Stomach (tissue), 9 donors: Measurements from ENCODE around the gene DHFR2. TPM values are rescaled to one million over a fixed set of nuclear protein-coding genes. Genes with fewer than 3 reads are reported as not detected.
A peak's percentile ranks its signal among the peaks of the same experiment; 100 is the strongest.

Experiments
- DNase-seq, 2 donors: peaks; one replicate each; pipeline versions ENCODE4 v3.0.0 to v3.0.0-alpha.2; 2013 to 2019
- H3K27ac ChIP-seq, 5 donors: fragments of 200-600 bp in 4 of 5; sonication (generic) in 4 of 5; one replicate each; pipeline ENCODE4 v1.5.1; 2013 to 2019; ENCODE audit warnings: mild to moderate bottlenecking in 1 of 5, moderate library complexity in 1 of 5
- H3K27me3 ChIP-seq, 3 donors: fragments of 200-600 bp; sonication (generic); one replicate each; pipeline ENCODE4 v1.5.1; 2017 to 2019; ENCODE audit warnings: mixed run types in 1 of 3
- H3K36me3 ChIP-seq, 4 donors: fragments of 200-600 bp; sonication (generic); 1 replicate in 3 of 4; 2 replicates in 1 of 4; pipeline ENCODE4 v1.5.1; 2016 to 2019
- H3K4me1 ChIP-seq, 4 donors: fragments of 200-600 bp; sonication (generic); one replicate each; pipeline ENCODE4 v1.5.1; 2016 to 2019
- H3K4me3 ChIP-seq, 4 donors: fragments of 200-600 bp; sonication (generic) in 3 of 4; one replicate each; pipeline ENCODE4 v1.5.1; 2016 to 2019; ENCODE audit warnings: mild to moderate bottlenecking in 1 of 4
- H3K9me3 ChIP-seq, 4 donors: fragments of 200-600 bp; sonication (generic); one replicate each; pipeline ENCODE4 v1.5.1; 2016 to 2019
- EP300 ChIP-seq: sonication (generic); formaldehyde crosslinking; IDR thresholded peaks from one replicate; pipeline ENCODE4 v1.6.1; 2017; ENCODE audit warnings: antibody characterized with exemption
- POLR2A ChIP-seq, 4 donors: fragments of 450-650 bp; IDR thresholded peaks; one replicate each; pipeline ENCODE4 v1.6.1; 2016; ENCODE audit warnings: antibody characterized with exemption in 4 of 4, control low read depth in 2 of 4, mild to moderate bottlenecking in 1 of 4, moderate library complexity in 1 of 4
- POLR2AphosphoS5 ChIP-seq, 3 donors: sonication (generic); formaldehyde crosslinking; IDR thresholded peaks; one replicate each; pipeline ENCODE4 v1.6.1; 2016; ENCODE audit warnings: antibody characterized with exemption in 3 of 3
- WGBS, 5 donors: extraction: QIAGEN DNeasy Blood & Tissue Kit in 3 of 5; methylation state at CpG; one replicate each; pipeline versions ENCODE4 v1.1.5 to v1.1.7; 2013 to 2018; 5-methylcytosine and 5-hydroxymethylcytosine counted together
- intact Hi-C: fragments of 100-400 bp; cut with DNase I; formaldehyde crosslinking; loops from one replicate; pipeline ENCODE4 v1.15.1; 2023; ENCODE audit warnings: low total_unique reads
- polyA plus RNA-seq, 3 donors: library from polyadenylated mRNA; stranded (reverse); fragments of 200-250 nt; gene quantifications; one replicate each; pipeline ENCODE4 v1.2.3, GENCODE V29; 2013
- total RNA-seq, 5 donors: library from RNA; depleted of rRNA; stranded (reverse); fragments of >200 nt; gene quantifications; one replicate each; pipeline versions ENCODE4 v1.1.0 to v1.2.3, GENCODE V29; 2014 to 2016
- TF ChIP-seq, protein P1 (sequence below), 7 experiments: fragments of 450-650 bp in 4 of 7; fragments of 200-600 bp in 3 of 7; sonication (generic) in 3 of 7; IDR thresholded peaks; one replicate each; pipeline ENCODE4 v1.5.1; 2016 to 2019; ENCODE audit warnings: antibody characterized with exemption in 7 of 7, control low read depth in 2 of 7, mild to moderate bottlenecking in 1 of 7
- donor health status: healthy with polysubstance abuse.
- donor health status: Bipolar disorder and iron deficiency.
- donor health status: healthy.

The DHFR2 gene
- total and polyA plus RNA-seq, 8 donors, result 1.1 to 6.2 (median 2.5) TPM

- Histone ChIP-seq H3K27ac (no peak overlapping the region), H3K9me3 (no peaks in the 10 kb centered on the region), H3K27me3 (no peaks in the 10 kb centered on the region), H3K4me1 (peaks cover 7 to 69% (median 41%) of the 10 kb centered on the region in 4 donors), H3K4me3 (no peak overlapping the region), H3K36me3 (peaks cover 0 to 22% (median 6%) of the 10 kb centered on the region in 4 donors)
- no peak for DNase-seq
- TF ChIP-seq POLR2A (IDR thresholded peaks at IDR 0.05) (no peak), POLR2AphosphoS5 (IDR thresholded peaks at IDR 0.05) (no peak), EP300 (no peak)
- TF ChIP-seq, protein P1, sequence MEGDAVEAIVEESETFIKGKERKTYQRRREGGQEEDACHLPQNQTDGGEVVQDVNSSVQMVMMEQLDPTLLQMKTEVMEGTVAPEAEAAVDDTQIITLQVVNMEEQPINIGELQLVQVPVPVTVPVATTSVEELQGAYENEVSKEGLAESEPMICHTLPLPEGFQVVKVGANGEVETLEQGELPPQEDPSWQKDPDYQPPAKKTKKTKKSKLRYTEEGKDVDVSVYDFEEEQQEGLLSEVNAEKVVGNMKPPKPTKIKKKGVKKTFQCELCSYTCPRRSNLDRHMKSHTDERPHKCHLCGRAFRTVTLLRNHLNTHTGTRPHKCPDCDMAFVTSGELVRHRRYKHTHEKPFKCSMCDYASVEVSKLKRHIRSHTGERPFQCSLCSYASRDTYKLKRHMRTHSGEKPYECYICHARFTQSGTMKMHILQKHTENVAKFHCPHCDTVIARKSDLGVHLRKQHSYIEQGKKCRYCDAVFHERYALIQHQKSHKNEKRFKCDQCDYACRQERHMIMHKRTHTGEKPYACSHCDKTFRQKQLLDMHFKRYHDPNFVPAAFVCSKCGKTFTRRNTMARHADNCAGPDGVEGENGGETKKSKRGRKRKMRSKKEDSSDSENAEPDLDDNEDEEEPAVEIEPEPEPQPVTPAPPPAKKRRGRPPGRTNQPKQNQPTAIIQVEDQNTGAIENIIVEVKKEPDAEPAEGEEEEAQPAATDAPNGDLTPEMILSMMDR (IDR thresholded peaks at IDR 0.05), result no peak
- intact Hi-C loops, result no loop called here
- WGBS, 5 donors, result 11 to 37% (median 25%) methylated on average over 1 of the region's 1 CpG
Measured at GRCh38 chr3:94065122-94065521, 2.4 kb upstream of the DHFR2 start.

GRCh38 chr3:94064243-94064860, 1.6 kb upstream of the DHFR2 start:
- no peak for DNase-seq
- no peaks in the 10 kb centered on the region for H3K9me3 ChIP-seq
- intact Hi-C loops, result no loop called here
- H3K36me3 ChIP-seq, result peaks cover 0 to 29% (median 14%) of the 10 kb centered on the region in 4 donors
- peak overlapping the region in 4 of 5 donors; percentile 95 to 98 (median 96) for H3K27ac ChIP-seq
- peak overlapping the region in 3 of 4 donors; percentile 50 to 77 (median 77) for H3K4me3 ChIP-seq
- WGBS, 5 donors, result 76 to 84% (median 77%) methylated on average over 6 of the region's 6 CpGs
- TF ChIP-seq, protein P1 (IDR thresholded peaks at IDR 0.05), result no peak
- TF ChIP-seq POLR2AphosphoS5 (IDR thresholded peaks at IDR 0.05), result no peak
- no peak for TF ChIP-seq POLR2A (IDR thresholded peaks at IDR 0.05)
- TF ChIP-seq EP300, result no peak
- peaks cover 7 to 67% (median 40%) of the 10 kb centered on the region in 4 donors for H3K4me1 ChIP-seq
- H3K27me3 ChIP-seq, result no peaks in the 10 kb centered on the region

- 45 to 55% (median 48%) methylated on average over 17 of the region's 17 CpGs for WGBS, 5 donors
- Histone ChIP-seq H3K9me3 (no peaks in the 10 kb centered on the region), H3K36me3 (peaks cover 0 to 37% (median 20%) of the 10 kb centered on the region in 4 donors), H3K27ac (peak overlapping the region; percentile 39 to 98 (median 95)), H3K27me3 (no peaks in the 10 kb centered on the region), H3K4me1 (peaks cover 7 to 60% (median 36%) of the 10 kb centered on the region in 4 donors), H3K4me3 (peak overlapping the region; percentile 50 to 77 (median 68))
- DNase-seq, result peak in 1 of 2 donors; percentile 27
- TF ChIP-seq EP300 (no peak), POLR2AphosphoS5 (IDR thresholded peaks at IDR 0.05) (no peak), POLR2A (IDR thresholded peaks at IDR 0.05) (no peak)
- TF ChIP-seq, protein P1 (IDR thresholded peaks at IDR 0.05), result no peak
- intact Hi-C loops, result no loop called here
Measured at GRCh38 chr3:94063496-94064119, 892 bp upstream of the DHFR2 start.

DNA sequence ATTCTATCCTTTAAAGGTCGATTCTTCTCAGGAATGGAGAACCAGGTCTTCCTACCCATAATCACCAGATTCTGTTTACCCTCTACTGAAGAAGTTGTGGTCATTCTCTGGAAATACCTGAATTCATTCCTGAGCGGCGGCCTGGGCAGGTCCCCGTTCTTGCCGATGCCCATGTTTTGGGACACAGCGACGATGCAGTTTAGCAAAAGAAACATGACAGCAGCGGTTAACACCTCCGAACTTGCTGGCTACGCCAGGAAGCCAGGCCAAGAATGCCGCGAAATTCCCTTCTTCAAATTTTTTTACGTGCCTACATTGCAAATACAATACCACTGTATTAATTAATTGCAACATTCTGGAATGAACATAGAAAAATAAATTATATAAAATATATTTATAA, 1.4 kb downstream of the DHFR2 start:
- Histone ChIP-seq H3K4me1 (peaks cover 7 to 37% (median 27%) of the 10 kb centered on the region in 4 donors), H3K9me3 (no peaks in the 10 kb centered on the region), H3K27me3 (no peaks in the 10 kb centered on the region), H3K4me3 (no peak overlapping the region), H3K36me3 (peaks cover 0 to 25% (median 17%) of the 10 kb centered on the region in 4 donors), H3K27ac (no peak overlapping the region)
- WGBS, 5 donors, result 96 to 99% (median 97%) methylated on average over 13 of the region's 13 CpGs
- no peak for DNase-seq
- intact Hi-C loops, result no loop called here
- TF ChIP-seq POLR2AphosphoS5 (IDR thresholded peaks at IDR 0.05) (no peak), POLR2A (IDR thresholded peaks at IDR 0.05) (no peak), EP300 (no peak)
- TF ChIP-seq, protein P1 (IDR thresholded peaks at IDR 0.05), result no peak
